Measurements from ENCODE around the gene SORCS3.

The SORCS3 gene

GRCh38 chr10:105085980-105086379 lies 444.9 kb downstream of the SORCS3 start:
- H3K27ac ChIP-seq = no peak overlapping the region
- no peak for TF ChIP-seq ZFX (IDR thresholded peaks at IDR 0.05; ENCODE audit: borderline replicate concordance)
- TF ChIP-seq, protein P1, sequence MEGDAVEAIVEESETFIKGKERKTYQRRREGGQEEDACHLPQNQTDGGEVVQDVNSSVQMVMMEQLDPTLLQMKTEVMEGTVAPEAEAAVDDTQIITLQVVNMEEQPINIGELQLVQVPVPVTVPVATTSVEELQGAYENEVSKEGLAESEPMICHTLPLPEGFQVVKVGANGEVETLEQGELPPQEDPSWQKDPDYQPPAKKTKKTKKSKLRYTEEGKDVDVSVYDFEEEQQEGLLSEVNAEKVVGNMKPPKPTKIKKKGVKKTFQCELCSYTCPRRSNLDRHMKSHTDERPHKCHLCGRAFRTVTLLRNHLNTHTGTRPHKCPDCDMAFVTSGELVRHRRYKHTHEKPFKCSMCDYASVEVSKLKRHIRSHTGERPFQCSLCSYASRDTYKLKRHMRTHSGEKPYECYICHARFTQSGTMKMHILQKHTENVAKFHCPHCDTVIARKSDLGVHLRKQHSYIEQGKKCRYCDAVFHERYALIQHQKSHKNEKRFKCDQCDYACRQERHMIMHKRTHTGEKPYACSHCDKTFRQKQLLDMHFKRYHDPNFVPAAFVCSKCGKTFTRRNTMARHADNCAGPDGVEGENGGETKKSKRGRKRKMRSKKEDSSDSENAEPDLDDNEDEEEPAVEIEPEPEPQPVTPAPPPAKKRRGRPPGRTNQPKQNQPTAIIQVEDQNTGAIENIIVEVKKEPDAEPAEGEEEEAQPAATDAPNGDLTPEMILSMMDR (IDR thresholded peaks at IDR 0.05) = no peak

- TF ChIP-seq, protein P1 (IDR thresholded peaks at IDR 0.05) = no peak
- no peak for TF ChIP-seq ZFX (IDR thresholded peaks at IDR 0.05; ENCODE audit: borderline replicate concordance)
These were observed 453.0 kb downstream of the SORCS3 start for GRCh38 chr10:105094048-105094447.

DNA sequence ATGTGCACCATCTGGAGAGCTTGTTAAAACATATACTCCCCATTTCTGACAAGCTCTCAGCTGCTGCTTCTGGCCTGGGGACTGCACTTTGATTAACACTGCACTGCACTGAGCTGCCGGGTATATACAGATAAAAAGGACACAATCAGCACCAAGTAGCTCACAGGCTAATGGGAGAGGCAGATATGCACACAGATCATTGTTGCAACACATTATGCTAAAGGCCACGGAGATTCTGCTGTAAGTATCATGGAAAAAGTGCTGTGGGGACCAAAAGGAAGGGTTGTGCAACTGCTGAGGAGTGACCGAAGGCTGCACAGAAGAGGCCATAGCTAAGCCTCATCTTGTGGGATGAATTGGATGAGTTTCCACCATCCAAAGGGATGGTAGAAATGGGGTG lies 455.2 kb downstream of the SORCS3 start:
- H3K27ac ChIP-seq = no peak overlapping the region
- TF ChIP-seq ZFX (IDR thresholded peaks at IDR 0.05; ENCODE audit: borderline replicate concordance) = no peak
- TF ChIP-seq, protein P1 (IDR thresholded peaks at IDR 0.05) = no peak

More at GRCh38 chr10:105094048-105094447, 453.0 kb downstream of the SORCS3 start:
- no peak overlapping the region for H3K27ac ChIP-seq

DNA sequence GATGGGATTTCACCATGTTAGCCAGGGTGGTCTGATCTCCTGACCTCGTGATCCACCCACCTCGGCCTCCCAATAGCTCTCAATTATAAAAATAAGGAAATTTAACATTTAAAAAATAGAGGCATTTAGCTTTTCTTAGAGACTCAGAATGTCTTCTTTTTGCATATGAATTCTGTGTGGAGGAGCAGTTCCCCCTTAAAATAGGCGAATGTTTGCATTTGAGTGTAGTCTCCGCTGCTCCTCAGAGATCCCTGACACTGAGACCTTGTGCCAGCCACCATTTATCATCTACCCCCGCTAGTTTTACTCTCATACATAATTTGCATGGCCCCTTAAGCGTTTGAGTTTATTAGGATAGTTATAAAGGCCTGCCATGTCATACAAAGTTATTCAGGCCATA lies 461.9 kb downstream of the SORCS3 start:
- H3K27ac ChIP-seq = no peak overlapping the region
- TF ChIP-seq, protein P1 (IDR thresholded peaks at IDR 0.05) = no peak
- TF ChIP-seq ZFX (IDR thresholded peaks at IDR 0.05; ENCODE audit: borderline replicate concordance) = no peak

- no peak overlapping the region for H3K27ac ChIP-seq
- TF ChIP-seq, protein P1 (IDR thresholded peaks at IDR 0.05) = no peak
These were observed 463.2 kb downstream of the SORCS3 start for GRCh38 chr10:105104297-105104696.

GRCh38 chr10:105109164-105109563 lies 468.1 kb downstream of the SORCS3 start:
- no peak for TF ChIP-seq ZFX (IDR thresholded peaks at IDR 0.05; ENCODE audit: borderline replicate concordance)
- TF ChIP-seq, protein P1 (IDR thresholded peaks at IDR 0.05) = no peak
- no peak overlapping the region for H3K27ac ChIP-seq

DNA sequence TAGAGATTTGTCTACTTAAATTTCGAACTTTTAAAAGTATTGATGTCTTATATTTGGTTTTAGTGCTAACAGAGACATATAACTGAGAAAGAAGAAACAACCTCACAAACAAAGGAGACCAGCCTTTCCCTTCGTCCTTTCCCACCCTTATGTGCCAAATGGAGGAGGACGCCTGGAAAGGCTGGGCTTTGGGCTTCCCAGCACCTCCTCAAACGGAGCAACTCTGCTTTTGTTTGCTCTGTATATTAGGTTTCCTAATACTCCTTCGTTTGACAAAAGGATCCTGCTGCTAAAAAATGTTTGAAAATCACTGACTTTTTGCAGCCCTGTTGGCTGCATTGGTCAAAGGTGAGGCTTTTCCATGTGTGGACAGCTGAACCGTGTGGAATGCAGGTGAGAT lies 471.8 kb downstream of the SORCS3 start:
- no peak overlapping the region for H3K27ac ChIP-seq
- TF ChIP-seq ZFX (IDR thresholded peaks at IDR 0.05; ENCODE audit: borderline replicate concordance) = no peak
- TF ChIP-seq, protein P1 (IDR thresholded peaks at IDR 0.05) = no peak
